CD4-positive, alpha-beta T cell treated with Interferon gamma for 1 hour (primary cell): ENCODE measurements around the gene CCDC188.

Source experiments
- DNase-seq: peaks from one replicate; pipeline ENCODE4 v3.0.0-alpha.2; 2020

CCDC188 gene

DNA sequence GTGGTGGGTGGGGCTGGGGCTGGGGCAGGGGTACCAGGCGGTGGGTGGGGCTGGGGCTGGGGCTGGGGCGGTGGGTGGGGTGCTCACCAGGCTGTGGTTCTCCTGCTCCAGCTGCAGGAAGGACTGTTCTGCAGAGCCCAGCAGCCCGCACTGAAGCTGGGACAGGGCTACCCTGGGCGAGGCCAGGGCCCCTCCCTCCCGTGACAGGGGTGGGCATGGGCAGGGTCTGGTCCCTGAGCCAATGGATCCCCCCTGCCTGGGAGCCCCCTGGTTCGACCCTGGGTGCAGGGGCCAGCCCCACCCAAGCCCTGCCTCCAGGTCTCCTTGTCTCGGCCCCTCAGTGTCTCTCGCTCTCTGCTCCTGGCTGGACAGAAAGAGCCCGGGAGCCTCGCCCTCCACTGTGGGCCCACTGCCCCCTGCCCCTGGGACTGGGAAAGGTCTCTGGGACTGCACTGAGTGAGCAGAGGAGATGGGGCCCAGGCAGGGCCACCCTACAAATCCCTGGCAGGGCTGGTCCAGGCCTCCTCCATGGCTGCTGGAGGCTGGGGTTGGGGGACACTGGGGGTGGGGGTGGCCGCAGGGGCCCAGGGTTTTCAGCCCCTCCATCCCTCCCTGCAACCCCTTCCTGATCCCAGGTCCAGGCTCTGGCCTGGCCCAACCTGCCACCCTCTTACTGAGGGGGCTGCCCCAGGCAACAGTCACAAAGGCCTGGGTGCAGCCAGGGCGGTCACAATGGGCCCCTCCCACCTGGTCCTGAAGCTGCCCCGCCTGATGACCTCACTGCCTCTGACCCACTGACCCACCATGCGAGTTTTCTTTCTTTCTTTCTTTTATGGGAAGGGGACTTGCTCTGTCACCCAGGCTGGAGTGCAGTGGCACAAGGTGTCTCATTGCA lies at the start of gene CCDC188:
Gene CCDC188, minus strand, starts transcription at position 675 of the 895 bp plus-strand sequence. Its CDS starts 69 bp downstream, at position 606.
- DNase-seq = no peak

DNA sequence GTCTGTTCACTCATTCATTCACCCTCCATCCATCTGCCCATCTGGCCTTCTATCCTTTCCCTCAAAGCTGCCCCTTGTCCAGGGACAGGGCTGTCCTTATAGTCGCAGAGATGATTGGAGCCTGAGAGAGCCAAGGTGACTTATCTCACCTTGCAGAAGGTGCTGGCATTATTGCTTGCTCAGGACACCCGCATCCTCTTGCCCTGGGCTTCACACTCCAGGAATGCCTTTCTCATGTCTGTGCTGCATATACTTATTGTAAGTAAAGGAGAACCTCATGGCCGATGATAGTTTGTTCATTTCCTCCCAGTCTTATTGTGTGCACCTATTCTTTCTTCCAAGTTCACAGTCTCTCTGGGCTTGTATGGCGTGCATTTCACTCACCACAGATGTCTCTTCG lies 49.1 kb upstream of the CCDC188 start:
- no peak for DNase-seq

DNA sequence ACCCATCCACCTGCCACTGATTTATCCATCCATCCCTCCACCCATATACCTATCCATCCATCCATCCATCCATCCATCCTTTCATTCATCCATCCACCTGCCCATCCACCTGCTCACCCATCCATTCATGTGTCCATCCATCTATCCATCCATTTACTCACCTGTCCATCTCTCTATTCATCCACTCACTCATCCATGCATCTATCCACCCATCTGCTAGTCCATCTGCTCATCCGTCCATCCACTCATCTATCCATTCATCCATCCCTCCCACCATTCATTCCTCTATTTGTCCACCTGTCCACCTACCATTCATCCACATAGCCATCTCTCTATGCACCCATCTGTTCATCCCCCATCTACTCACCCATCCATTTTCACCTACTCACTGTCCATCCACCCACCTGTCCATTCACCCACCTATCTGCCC lies 48.6 kb upstream of the CCDC188 start:
- no peak for DNase-seq

DNA sequence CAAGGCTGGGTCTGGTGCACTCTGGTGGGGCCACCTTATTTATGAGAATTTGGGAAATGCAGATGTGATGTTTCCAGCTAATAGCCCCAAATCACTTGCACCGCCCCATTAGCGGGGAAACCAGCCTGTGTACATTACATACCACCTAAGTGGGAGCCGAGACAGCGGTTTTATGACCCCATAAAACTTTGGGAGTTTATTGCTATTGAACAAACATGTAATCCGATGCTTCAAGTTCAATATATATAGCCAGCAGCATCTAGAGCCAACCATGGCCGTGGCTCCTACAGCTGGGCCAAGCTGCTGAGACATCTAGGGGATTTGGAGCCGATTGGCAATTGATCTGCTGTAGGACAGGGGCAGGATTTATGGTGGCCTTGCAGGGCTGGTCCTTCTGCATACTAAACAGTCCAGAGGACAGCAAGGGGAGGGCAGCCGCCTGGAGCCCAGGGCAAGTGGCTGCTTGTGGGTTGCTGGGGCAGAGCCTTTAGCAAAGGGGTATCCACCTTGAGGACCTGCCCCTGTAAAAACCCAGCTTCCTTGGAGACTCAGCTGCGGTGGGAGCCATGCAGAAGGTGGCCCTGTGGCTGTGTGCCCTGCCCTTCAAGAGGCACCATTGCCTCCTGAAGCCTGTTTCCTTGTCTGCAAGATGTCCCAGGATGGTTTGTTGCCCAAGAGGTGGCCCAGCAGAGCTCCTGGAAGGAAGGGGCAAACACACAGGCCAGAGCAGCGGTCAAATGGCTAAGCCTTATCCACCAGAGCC lies 47.9 kb upstream of the CCDC188 start:
- no peak for DNase-seq

GRCh38 chr22:20197407-20198030 lies 46.7 kb upstream of the CCDC188 start:
- DNase-seq = no peak

DNA sequence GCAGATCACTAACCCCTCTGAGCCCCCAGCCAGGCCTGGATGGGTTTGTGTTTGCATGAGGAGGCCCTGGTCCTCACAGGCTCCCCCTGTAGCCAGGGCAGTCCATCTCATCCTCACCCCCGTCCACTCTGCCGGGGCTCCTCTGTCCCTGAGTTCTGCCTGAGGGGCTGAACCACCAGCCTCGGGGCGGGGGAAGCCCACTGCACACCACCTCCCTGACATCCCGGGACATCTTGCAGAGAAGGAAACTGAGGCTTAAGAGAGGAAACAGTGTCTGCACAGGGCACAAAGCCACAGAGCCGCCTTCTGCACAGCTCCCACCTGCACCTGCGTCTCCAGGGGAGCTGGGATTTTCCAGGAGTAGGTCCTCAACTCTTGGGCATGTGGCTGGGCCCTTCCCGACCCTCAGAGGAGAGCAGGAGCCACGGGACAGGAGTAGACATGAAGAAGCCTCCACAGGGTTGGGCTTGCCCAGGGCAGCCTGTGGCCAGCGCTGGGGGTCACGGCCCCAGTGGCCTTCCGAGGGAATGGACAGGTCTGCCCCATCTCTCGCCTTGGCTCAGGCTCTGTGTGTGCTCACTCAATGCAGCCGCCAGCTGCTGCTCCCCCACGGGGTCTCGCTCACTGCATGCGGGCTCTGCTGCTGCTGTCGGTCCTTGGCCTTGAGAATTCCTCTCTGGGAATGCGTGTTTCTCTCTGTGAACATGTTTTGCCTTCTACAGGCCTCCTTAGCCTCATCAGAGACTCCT lies 45.4 kb upstream of the CCDC188 start:
- DNase-seq = no peak

GRCh38 chr22:20194681-20195593 lies 44.1 kb upstream of the CCDC188 start:
- DNase-seq = no peak

GRCh38 chr22:20193761-20194494 lies 43.1 kb upstream of the CCDC188 start:
- DNase-seq = no peak

DNA sequence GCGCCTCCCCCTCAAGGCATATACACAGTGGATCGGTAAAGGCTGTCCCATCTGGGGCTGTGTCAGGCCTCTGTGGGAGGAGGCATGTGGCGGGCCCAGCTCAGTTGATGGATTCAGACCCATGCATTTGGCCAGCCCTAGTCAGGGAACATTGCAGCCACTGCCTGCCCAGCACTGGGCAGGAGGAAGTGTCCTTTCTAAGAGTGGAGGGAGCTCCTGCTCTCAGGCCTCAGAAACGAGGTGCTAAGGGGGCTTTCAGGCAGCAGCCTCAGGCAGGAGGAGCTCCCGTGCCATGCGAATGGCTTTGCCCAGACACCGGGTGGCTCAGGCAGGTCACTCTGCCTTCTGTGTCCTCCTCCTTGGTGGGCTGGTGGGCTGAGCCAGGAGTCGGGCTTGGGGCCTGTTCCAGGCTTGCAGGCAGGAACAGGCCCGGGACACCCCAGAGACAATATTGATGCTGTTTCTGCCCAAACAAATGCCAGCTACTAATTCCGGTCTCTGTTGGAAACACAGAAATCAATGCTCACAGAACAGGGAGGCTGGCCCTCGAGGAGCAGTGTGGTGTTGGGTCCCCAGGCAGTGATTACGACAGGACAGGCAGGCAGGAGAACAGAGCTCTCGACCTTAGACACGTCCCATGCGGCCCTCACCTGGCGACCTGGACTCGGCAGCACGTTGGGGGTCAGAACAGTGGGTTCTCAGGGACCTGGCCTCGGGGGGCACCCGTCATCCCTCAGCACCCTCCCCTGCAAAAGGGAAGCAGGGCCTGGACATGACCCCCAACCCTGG lies 42.3 kb upstream of the CCDC188 start:
- DNase-seq = no peak

DNA sequence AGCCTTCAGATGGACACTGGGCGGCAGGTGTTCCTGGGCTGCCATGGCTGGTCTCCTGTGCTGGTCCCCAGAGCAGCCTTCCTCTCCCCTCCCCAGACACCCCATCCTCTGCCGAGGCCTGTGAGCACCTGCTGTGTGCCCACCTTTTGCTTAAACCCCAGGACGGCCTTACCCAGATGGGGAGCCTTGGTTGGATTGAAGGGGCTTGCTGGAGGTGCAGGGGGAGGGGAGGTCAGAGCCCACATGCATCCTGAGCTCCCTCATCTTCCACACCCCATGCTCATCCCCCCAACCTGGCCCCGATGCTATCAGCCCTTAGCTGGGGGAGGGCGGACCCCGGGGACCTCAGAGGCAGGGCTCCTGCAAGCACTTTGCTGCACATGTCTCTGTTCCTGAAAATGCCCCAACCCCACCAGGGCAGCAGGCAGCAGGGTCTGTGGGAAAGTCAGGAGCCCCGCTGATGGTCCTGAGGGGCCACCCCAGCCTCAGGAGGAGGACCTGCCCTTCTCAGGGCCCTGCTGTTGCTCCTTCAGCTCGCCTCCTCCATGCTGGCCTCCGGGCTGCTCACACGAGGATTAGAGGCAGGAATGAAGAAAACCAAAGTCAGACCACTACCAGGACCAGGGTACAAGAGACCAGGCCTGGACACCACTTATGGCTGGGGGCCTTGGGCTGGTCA lies 41.6 kb upstream of the CCDC188 start:
- no peak for DNase-seq

GRCh38 chr22:20191803-20192202 lies 40.9 kb upstream of the CCDC188 start:
- DNase-seq = no peak

GRCh38 chr22:20191000-20191515 lies 40.2 kb upstream of the CCDC188 start:
- DNase-seq = no peak

DNA sequence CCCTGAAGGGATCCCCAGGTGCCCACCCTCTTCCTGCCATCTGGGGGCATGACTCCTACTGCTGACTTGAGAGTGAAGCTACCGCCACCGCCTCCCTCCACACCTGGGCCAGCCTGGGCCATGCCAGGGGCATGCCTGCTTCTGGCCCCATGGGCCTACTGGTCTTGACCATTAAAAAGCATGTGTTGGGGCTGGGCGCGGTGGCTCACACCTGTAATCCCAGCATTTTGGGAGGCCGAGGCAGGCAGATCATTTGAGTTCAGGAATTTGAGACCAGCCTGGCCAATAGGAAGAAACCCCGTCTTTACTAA lies 37.7 kb upstream of the CCDC188 start:
- no peak for DNase-seq

DNA sequence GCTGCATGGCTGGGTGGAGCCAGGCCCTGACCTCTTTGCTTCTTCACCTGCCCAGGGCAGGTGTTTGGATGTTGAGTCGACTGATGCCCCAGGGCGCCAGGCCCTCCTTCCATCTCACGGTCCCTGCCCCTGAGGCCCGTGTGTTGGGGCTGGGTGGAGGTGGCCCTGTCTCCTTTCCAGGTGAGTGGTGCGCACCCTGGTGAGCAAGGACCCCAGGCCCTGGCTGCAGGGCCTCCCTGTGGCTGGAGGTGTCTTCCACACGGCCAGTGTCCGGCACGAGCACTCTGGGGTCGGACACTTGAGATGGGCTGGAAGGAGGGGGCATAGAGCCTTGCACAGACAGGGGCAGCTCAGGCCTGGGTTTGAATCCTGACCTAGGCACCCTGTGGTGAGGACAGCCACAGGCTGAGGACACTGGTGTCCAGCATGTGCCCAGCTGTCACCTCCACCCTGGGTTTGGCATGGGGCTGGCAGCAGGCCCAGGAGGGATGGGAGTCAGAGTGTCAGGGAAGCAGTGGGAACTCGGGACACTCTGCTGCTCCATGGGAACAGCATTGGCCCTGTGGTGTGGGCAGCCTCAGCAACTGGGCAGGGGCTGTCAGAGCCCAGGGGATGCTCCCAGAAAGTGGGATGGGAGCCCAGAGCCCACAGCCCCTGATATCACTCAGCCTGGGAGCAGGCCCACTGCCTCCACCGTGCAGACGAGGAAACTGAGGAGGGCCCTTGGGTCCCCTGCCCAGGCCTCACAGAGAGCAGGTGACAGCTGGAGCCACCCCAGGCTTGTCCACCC lies 37.1 kb upstream of the CCDC188 start:
- DNase-seq = no peak

DNA sequence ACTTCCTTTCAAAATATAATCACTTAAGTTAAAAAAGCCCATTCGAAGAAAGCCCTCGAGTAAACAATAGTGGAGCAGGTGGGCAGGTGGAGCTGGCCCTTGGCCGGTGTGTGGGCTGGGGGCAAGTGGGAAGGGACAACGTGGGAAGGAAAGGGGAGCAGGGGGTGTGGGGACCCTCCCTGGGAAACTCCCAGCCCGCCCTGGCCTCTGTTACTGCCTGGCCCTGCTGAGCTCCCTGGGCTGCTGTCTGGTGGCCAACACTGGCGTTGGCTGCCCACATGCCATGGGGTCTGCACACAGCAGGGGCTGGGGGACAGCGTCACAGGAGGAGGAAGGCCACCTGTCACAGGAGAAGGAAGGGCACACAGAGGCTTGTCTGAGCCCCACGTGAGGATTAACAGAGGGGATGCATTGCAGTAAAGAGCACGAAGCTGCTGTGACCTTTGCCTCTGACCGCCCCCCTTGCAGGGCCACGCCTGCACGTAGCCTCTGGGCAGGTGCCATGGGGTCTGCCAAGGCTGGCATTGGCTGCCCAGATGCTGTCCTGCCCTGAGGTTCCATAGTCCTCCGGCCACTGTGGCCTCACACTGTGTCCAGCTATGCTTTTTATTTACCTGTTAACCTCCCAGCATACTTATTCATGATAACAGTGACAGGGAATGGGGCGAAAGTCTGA lies 36.2 kb upstream of the CCDC188 start:
- no peak for DNase-seq

GRCh38 chr22:20186183-20186870 lies 35.5 kb upstream of the CCDC188 start:
- DNase-seq = no peak

GRCh38 chr22:20185750-20186149 lies 34.9 kb upstream of the CCDC188 start:
- no peak for DNase-seq
